Measurements from ENCODE around the gene FAM120B. TPM values are rescaled to one million over a fixed set of nuclear protein-coding genes. Genes with fewer than 3 reads are reported as not detected.

FAM120B gene
- total RNA-seq, 1 experiment from 2014 or later, result 16.7 TPM

GRCh38 chr6:170443151-170443662 is 136.6 kb downstream of the FAM120B start:
- Histone ChIP-seq H3K79me1 (ENCODE audit: insufficient read depth, low read depth, low read length, poor library complexity, severe bottlenecking) (no peaks in the 10 kb centered on the region), H2BK20ac (ENCODE audit: low read depth, low read length, poor library complexity, severe bottlenecking) (no peak overlapping the region), H3K79me2 (ENCODE audit: insufficient read depth, low read length) (no peaks in the 10 kb centered on the region), H2BK12ac (ENCODE audit: insufficient read length, low read depth, low read length) (no peak overlapping the region), H2BK15ac (ENCODE audit: low read depth, low read length) (no peak overlapping the region), H3K4me2 (ENCODE audit: insufficient read depth, insufficient read length, low read length) (no peak overlapping the region), H2BK5ac (ENCODE audit: insufficient read length, low read length) (no peak overlapping the region), H3K23me2 (ENCODE audit: insufficient read length, low read depth, low read length, poor library complexity, severe bottlenecking) (no peaks in the 10 kb centered on the region), H2BK120ac (ENCODE audit: low read depth, low read length, poor library complexity, severe bottlenecking) (no peak overlapping the region), H3K18ac (ENCODE audit: insufficient read length, low read depth, low read length) (no peak overlapping the region), H3K4me1 (ENCODE audit: insufficient read depth, low read length) (no peaks in the 10 kb centered on the region), H3T11ph (ENCODE audit: low read length) (no peak overlapping the region), H4K8ac (replicated peaks; ENCODE audit: insufficient read length, low read depth, low read length) (no peak overlapping the region), H3K14ac (ENCODE audit: insufficient read depth, low read length) (no peak overlapping the region), H3K9me3 (ENCODE audit: control insufficient read depth, low read depth, low read length) (no peaks in the 10 kb centered on the region), H4K20me1 (ENCODE audit: control insufficient read depth, insufficient read depth, insufficient read length) (no peaks in the 10 kb centered on the region), H4K5ac (ENCODE audit: insufficient read length, low read depth, low read length) (no peak overlapping the region), H4K91ac (ENCODE audit: insufficient read length, low read depth, low read length) (no peak overlapping the region), H3K4ac (ENCODE audit: low read depth, low read length) (no peak overlapping the region), H3K23ac (ENCODE audit: insufficient read length, low read depth, low read length) (no peak overlapping the region), H3K27ac (ENCODE audit: insufficient read length, low read depth, low read length) (no peak overlapping the region), H2AFZ (ENCODE audit: low read length) (no peak overlapping the region), H3K27me3 (ENCODE audit: insufficient read depth, low read length) (no peaks in the 10 kb centered on the region), H3K9ac (ENCODE audit: extremely low read depth, insufficient read length, low read length) (no peak overlapping the region), H2AK5ac (ENCODE audit: insufficient read length, low read length) (no peak overlapping the region), H3K56ac (ENCODE audit: insufficient read length, low read depth, low read length) (no peak overlapping the region)
- H3K27ac Mint-ChIP-seq, result no peak overlapping the region
- no peaks in the 10 kb centered on the region; a peak in 2 of 5 replicates for H3K9me3 Mint-ChIP-seq
- no peak overlapping the region for H3K4me3 Mint-ChIP-seq
- no peaks in the 10 kb centered on the region for H3K36me3 Mint-ChIP-seq (ENCODE audit: insufficient read depth in 1 of 3, low read depth in 3 of 3)
- H3K4me1 Mint-ChIP-seq, result peaks cover 2 to 17% of the 10 kb centered on the region in 2 experiments
- no CpG with 5 or more reads among the region's 8 CpGs for whole genome bisulfite sequencing (ENCODE audit: extremely low coverage, insufficient read length, low lambda C conversion rate)
- peak; percentile 56 for DNase-seq
- H3K27me3 Mint-ChIP-seq (ENCODE audit: low read depth), result peaks cover 2% of the 10 kb centered on the region
- TF ChIP-seq, protein P1, sequence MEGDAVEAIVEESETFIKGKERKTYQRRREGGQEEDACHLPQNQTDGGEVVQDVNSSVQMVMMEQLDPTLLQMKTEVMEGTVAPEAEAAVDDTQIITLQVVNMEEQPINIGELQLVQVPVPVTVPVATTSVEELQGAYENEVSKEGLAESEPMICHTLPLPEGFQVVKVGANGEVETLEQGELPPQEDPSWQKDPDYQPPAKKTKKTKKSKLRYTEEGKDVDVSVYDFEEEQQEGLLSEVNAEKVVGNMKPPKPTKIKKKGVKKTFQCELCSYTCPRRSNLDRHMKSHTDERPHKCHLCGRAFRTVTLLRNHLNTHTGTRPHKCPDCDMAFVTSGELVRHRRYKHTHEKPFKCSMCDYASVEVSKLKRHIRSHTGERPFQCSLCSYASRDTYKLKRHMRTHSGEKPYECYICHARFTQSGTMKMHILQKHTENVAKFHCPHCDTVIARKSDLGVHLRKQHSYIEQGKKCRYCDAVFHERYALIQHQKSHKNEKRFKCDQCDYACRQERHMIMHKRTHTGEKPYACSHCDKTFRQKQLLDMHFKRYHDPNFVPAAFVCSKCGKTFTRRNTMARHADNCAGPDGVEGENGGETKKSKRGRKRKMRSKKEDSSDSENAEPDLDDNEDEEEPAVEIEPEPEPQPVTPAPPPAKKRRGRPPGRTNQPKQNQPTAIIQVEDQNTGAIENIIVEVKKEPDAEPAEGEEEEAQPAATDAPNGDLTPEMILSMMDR (conservative IDR thresholded peaks at IDR 0.05), result peak; percentile 59

Data from H9 (cell line).